HuH-7.5 (cell line): ENCODE data around the gene EIF3M.
"Not testable (repeated sequence)": the region's sequence is repeated elsewhere in the genome, so short reads cannot be mapped to it uniquely, and the experiment has no call there.

Experiments used
- DNase-seq: peaks from one replicate; pipeline ENCODE4 v3.0.0; 2011; ENCODE audit warnings: low spot score

The EIF3M gene

GRCh38 chr11:32596114-32596513 lies 12.5 kb downstream of the EIF3M start:
- not testable (repeated sequence) for DNase-seq

GRCh38 chr11:32597921-32598320 lies 14.3 kb downstream of the EIF3M start:
- no peak for DNase-seq

- no peak for DNase-seq
These were observed 19.2 kb downstream of the EIF3M start for GRCh38 chr11:32602657-32603415.

GRCh38 chr11:32606220-32606619 lies 22.6 kb downstream of the EIF3M start:
- DNase-seq: no peak

GRCh38 chr11:32608826-32609225 lies 25.2 kb downstream of the EIF3M start:
- not testable (repeated sequence) for DNase-seq

- DNase-seq: no peak
These were observed 27.2 kb downstream of the EIF3M start for GRCh38 chr11:32610797-32611352.

GRCh38 chr11:32613500-32614151 lies 30.0 kb downstream of the EIF3M start:
- DNase-seq: no peak

- DNase-seq: no peak
These were observed 31.8 kb downstream of the EIF3M start for GRCh38 chr11:32615422-32615821.

- DNase-seq: no peak
These were observed 33.3 kb downstream of the EIF3M start for GRCh38 chr11:32616903-32617302.

- no peak for DNase-seq
These were observed 47.2 kb downstream of the EIF3M start for GRCh38 chr11:32630844-32631243.

GRCh38 chr11:32635819-32636218 lies 52.2 kb downstream of the EIF3M start:
- no peak for DNase-seq

GRCh38 chr11:32641361-32641760 lies 57.7 kb downstream of the EIF3M start:
- no peak for DNase-seq

- no peak for DNase-seq
These were observed 59.9 kb downstream of the EIF3M start for GRCh38 chr11:32643526-32643925.
